Measurements from ENCODE around the gene GBF1.
"Not testable (repeated sequence)": the region's sequence is repeated elsewhere in the genome, so short reads cannot be mapped to it uniquely, and the experiment has no call there.

Gene GBF1

GRCh38 chr10:102306710-102307109 lies 61.4 kb downstream of the GBF1 start:
- DNase-seq (ENCODE audit: low read depth), result no peak

GRCh38 chr10:102308318-102308717 lies 63.0 kb downstream of the GBF1 start:
- not testable (repeated sequence) for DNase-seq (ENCODE audit: low read depth)

GRCh38 chr10:102309236-102309635 lies 63.9 kb downstream of the GBF1 start:
- DNase-seq (ENCODE audit: low read depth), result no peak

- DNase-seq (ENCODE audit: low read depth), result no peak
Measured at GRCh38 chr10:102309916-102310315, 64.6 kb downstream of the GBF1 start.

GRCh38 chr10:102310361-102311024 lies 65.2 kb downstream of the GBF1 start:
- peak; percentile 77 for DNase-seq (ENCODE audit: low read depth)

- DNase-seq (ENCODE audit: low read depth), result no peak
Measured at GRCh38 chr10:102311025-102311420, 65.7 kb downstream of the GBF1 start.

GRCh38 chr10:102312683-102313082 lies 67.4 kb downstream of the GBF1 start:
- peak; percentile 68 for DNase-seq (ENCODE audit: low read depth)

- no peak for DNase-seq (ENCODE audit: low read depth)
Measured at GRCh38 chr10:102313221-102313896, 68.0 kb downstream of the GBF1 start.

- no peak for DNase-seq (ENCODE audit: low read depth)
Measured at GRCh38 chr10:102314801-102315200, 69.5 kb downstream of the GBF1 start.

- DNase-seq (ENCODE audit: low read depth), result no peak
Measured at GRCh38 chr10:102316421-102316820, 71.1 kb downstream of the GBF1 start.

GRCh38 chr10:102322914-102323313 lies 77.6 kb downstream of the GBF1 start:
- no peak for DNase-seq (ENCODE audit: low read depth)

- no peak for DNase-seq (ENCODE audit: low read depth)
Measured at GRCh38 chr10:102324061-102324460, 78.7 kb downstream of the GBF1 start.

- DNase-seq (ENCODE audit: low read depth), result no peak
Measured at GRCh38 chr10:102326031-102326430, 80.7 kb downstream of the GBF1 start.

- no peak for DNase-seq (ENCODE audit: low read depth)
Measured at GRCh38 chr10:102327002-102327401, 81.7 kb downstream of the GBF1 start.

- DNase-seq (ENCODE audit: low read depth), result no peak
Measured at GRCh38 chr10:102327641-102328040, 82.3 kb downstream of the GBF1 start.

- no peak for DNase-seq (ENCODE audit: low read depth)
Measured at GRCh38 chr10:102332772-102333171, 87.4 kb downstream of the GBF1 start.

- no peak for DNase-seq (ENCODE audit: low read depth)
Measured at GRCh38 chr10:102334101-102334500, 88.8 kb downstream of the GBF1 start.

- DNase-seq (ENCODE audit: low read depth), result no peak
Measured at GRCh38 chr10:102335184-102335583, 89.9 kb downstream of the GBF1 start.

- no peak for DNase-seq (ENCODE audit: low read depth)
Measured at GRCh38 chr10:102341038-102341688, 95.8 kb downstream of the GBF1 start.

- peak; percentile 36 for DNase-seq (ENCODE audit: low read depth)
Measured at GRCh38 chr10:102342458-102342857, 97.1 kb downstream of the GBF1 start.

GRCh38 chr10:102342958-102343357 lies 97.6 kb downstream of the GBF1 start:
- peak; percentile 90 for DNase-seq (ENCODE audit: low read depth)

GRCh38 chr10:102344067-102344466 lies 98.7 kb downstream of the GBF1 start:
- peak; percentile 86 for DNase-seq (ENCODE audit: low read depth)

- DNase-seq (ENCODE audit: low read depth), result peak; percentile 61
Measured at GRCh38 chr10:102347236-102347828, 102.0 kb downstream of the GBF1 start.
